ENCODE data around the gene OMA1. TPM values are rescaled to one million over a fixed set of nuclear protein-coding genes. Genes with fewer than 3 reads are reported as not detected.

OMA1 gene
- polyA plus RNA-seq, 1 donor from 2014 or later, result 11.0 TPM

- H3K27ac ChIP-seq (ENCODE audit: low read length), result no peak overlapping the region
- H3K27me3 ChIP-seq (ENCODE audit: insufficient read depth, low read depth, low read length), result peaks cover 18% of the 10 kb centered on the region
- no peaks in the 10 kb centered on the region for H3K9me3 ChIP-seq (ENCODE audit: low read length)
- no peak overlapping the region for H3K4me2 ChIP-seq (ENCODE audit: low read length)
- H3F3A ChIP-seq (ENCODE audit: insufficient read depth, low read length, poor library complexity, severe bottlenecking), result no peaks in the 10 kb centered on the region
- no peak overlapping the region for H3K4me3 ChIP-seq (ENCODE audit: low read length)
- H3K9ac ChIP-seq (ENCODE audit: low read length), result no peak overlapping the region
- no peaks in the 10 kb centered on the region for H3K79me2 ChIP-seq (replicated peaks; ENCODE audit: insufficient read depth, low read length)
- no peaks in the 10 kb centered on the region for H4K20me1 ChIP-seq (ENCODE audit: insufficient read depth)
- H3K9me2 ChIP-seq (ENCODE audit: insufficient read depth, low read length), result no peaks in the 10 kb centered on the region
- H3K36me3 ChIP-seq (ENCODE audit: insufficient read depth, low read length), result no peaks in the 10 kb centered on the region
- TF ChIP-seq EP300 (conservative IDR thresholded peaks at IDR 0.05; ENCODE audit: poor library complexity, severe bottlenecking) (no peak), MXI1 (conservative IDR thresholded peaks at IDR 0.05; ENCODE audit: poor library complexity, severe bottlenecking) (no peak), EZH2 (IDR thresholded peaks at IDR 0.05; ENCODE audit: borderline replicate concordance, insufficient read depth, low read length, poor library complexity, severe bottlenecking) (no peak), CTCF (IDR thresholded peaks at IDR 0.05; ENCODE audit: poor library complexity, severe bottlenecking) (no peak), REST (IDR thresholded peaks at IDR 0.05; ENCODE audit: borderline replicate concordance) (no peak), POLR2AphosphoS5 (IDR thresholded peaks at IDR 0.05) (no peak), RAD21 (conservative IDR thresholded peaks at IDR 0.05) (no peak), TAF1 (IDR thresholded peaks at IDR 0.05; ENCODE audit: low read depth) (no peak), SMC3 (conservative IDR thresholded peaks at IDR 0.05; ENCODE audit: poor library complexity) (no peak)
- no peak overlapping the region for H2AFZ ChIP-seq (ENCODE audit: low read depth, low read length)
These were observed 26.2 kb upstream of the OMA1 start for GRCh38 chr1:58572690-58573089.

GRCh38 chr1:58571616-58572015, 25.1 kb upstream of the OMA1 start:
- Histone ChIP-seq H3K9me3 (ENCODE audit: low read length) (no peaks in the 10 kb centered on the region), H3K27ac (ENCODE audit: low read length) (no peak overlapping the region)

More at GRCh38 chr1:58571616-58572015, 25.1 kb upstream of the OMA1 start:
- no peaks in the 10 kb centered on the region for H3F3A ChIP-seq (ENCODE audit: insufficient read depth, low read length, poor library complexity, severe bottlenecking)
- no peak overlapping the region for H3K4me2 ChIP-seq (ENCODE audit: low read length)
- H3K4me3 ChIP-seq (ENCODE audit: low read length), result no peak overlapping the region
- H4K20me1 ChIP-seq (ENCODE audit: insufficient read depth), result no peaks in the 10 kb centered on the region
- no peaks in the 10 kb centered on the region for H3K79me2 ChIP-seq (replicated peaks; ENCODE audit: insufficient read depth, low read length)
- no peak overlapping the region for H2AFZ ChIP-seq (ENCODE audit: low read depth, low read length)
- H3K36me3 ChIP-seq (ENCODE audit: insufficient read depth, low read length), result no peaks in the 10 kb centered on the region
- TF ChIP-seq MXI1 (conservative IDR thresholded peaks at IDR 0.05; ENCODE audit: poor library complexity, severe bottlenecking) (no peak), POLR2AphosphoS5 (IDR thresholded peaks at IDR 0.05) (no peak), REST (IDR thresholded peaks at IDR 0.05; ENCODE audit: borderline replicate concordance) (no peak), EZH2 (IDR thresholded peaks at IDR 0.05; ENCODE audit: borderline replicate concordance, insufficient read depth, low read length, poor library complexity, severe bottlenecking) (no peak), TAF1 (IDR thresholded peaks at IDR 0.05; ENCODE audit: low read depth) (no peak)
- no peak overlapping the region for H3K9ac ChIP-seq (ENCODE audit: low read length)
- H3K27me3 ChIP-seq (ENCODE audit: insufficient read depth, low read depth, low read length), result peaks cover 7% of the 10 kb centered on the region
- H3K9me2 ChIP-seq (ENCODE audit: insufficient read depth, low read length), result no peaks in the 10 kb centered on the region

Data from neural cell (in vitro differentiated cells).